ENCODE measurements around the gene GRIPAP1.

Gene GRIPAP1

DNA sequence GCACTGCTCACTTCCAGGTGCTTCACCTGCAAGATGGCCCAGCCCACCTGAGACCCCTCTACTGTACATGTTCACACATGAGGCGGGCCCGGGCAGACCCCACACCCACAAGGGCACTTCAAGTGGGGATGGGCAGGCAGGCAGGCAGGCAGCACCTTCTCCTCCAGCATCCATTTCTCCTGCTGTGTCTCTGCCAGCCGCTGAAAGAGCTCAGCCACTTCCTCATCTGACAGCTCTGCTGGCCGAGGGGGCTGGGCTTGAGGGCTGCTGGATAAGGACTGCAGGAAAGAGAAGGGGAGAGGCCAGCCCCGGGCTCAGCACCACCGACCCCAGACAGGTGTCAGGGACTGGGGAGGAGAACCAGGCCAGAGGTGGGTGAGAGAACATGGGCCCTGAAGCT, 26.0 kb downstream of the GRIPAP1 start:
- no peak for ATAC-seq (ENCODE audit: low read depth)
- Mint-ChIP-seq H3K9me3 (no peaks in the 10 kb centered on the region), H3K4me1 (peaks cover 19% of the 10 kb centered on the region), H3K27me3 (no peaks in the 10 kb centered on the region), H3K36me3 (peaks cover 29% of the 10 kb centered on the region), H3K27ac (no peak overlapping the region), H3K4me3 (no peak overlapping the region)
- no peak for DNase-seq (ENCODE audit: low spot score in 2 of 2)

DNA sequence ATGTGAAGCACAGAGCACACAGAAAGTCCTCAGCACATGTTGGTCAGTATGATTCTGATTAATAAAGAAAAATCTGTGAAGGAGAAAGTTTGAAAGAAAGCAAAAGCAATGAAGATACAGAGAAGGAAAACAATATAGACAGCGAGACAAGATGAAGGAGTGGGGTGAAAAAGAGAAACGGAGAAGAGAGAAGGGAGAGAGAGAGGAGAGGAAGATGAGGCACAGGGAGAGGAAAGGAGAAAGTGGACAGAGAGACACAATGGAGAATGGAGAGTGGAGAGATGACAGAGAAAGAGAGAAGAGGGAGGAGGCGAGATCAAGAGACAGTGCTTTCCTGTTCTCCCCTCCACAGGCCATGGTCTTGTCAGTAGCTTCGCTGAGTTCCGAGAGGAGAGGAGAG, 26.5 kb downstream of the GRIPAP1 start:
- Mint-ChIP-seq H3K4me1 (peaks cover 24% of the 10 kb centered on the region), H3K27ac (no peak overlapping the region), H3K27me3 (no peaks in the 10 kb centered on the region), H3K9me3 (no peaks in the 10 kb centered on the region), H3K4me3 (no peak overlapping the region), H3K36me3 (peaks cover 26% of the 10 kb centered on the region)
- DNase-seq (ENCODE audit: low spot score in 2 of 2) (no peak), ATAC-seq (ENCODE audit: low read depth) (no peak)

DNA sequence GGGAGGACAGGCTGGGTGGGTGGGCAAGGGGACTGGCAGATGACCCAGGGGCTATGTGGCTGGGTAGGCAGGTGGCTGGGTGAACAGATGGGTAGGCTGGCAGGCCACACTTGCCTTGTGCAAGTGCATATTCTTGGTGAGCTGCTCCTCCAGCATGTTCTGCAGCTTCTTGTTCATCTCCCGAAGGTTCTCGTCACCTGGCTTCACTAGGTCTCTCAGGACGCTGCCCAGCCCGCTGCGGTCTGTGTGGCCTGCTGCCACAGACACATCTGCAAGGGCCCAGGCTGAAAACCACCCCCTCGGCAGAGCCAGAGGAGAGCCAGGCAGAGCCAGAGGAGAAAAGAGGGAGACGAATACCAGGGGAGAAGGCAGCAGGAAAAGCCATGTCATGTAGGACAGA, 27.0 kb downstream of the GRIPAP1 start:
- Mint-ChIP-seq H3K4me3 (no peak overlapping the region), H3K4me1 (peaks cover 26% of the 10 kb centered on the region), H3K9me3 (no peaks in the 10 kb centered on the region), H3K27ac (peak overlapping the region; percentile 12), H3K36me3 (peaks cover 22% of the 10 kb centered on the region), H3K27me3 (no peaks in the 10 kb centered on the region)
- ATAC-seq (ENCODE audit: low read depth) (no peak), DNase-seq (ENCODE audit: low spot score in 2 of 2) (no peak)

- DNase-seq (ENCODE audit: low spot score in 2 of 2) (no peak), ATAC-seq (ENCODE audit: low read depth) (no peak)
- Mint-ChIP-seq H3K4me3 (no peak overlapping the region), H3K27me3 (no peaks in the 10 kb centered on the region), H3K9me3 (no peaks in the 10 kb centered on the region), H3K27ac (peak overlapping the region; percentile 12), H3K4me1 (peaks cover 26% of the 10 kb centered on the region), H3K36me3 (peaks cover 22% of the 10 kb centered on the region)
Observed at GRCh38 chrX:48974574-48974973, 27.5 kb downstream of the GRIPAP1 start.

GRCh38 chrX:48974033-48974432, 28.0 kb downstream of the GRIPAP1 start:
- Mint-ChIP-seq H3K9me3 (no peaks in the 10 kb centered on the region), H3K36me3 (peaks cover 22% of the 10 kb centered on the region)

GRCh38 chrX:48972220-48973164, 29.6 kb downstream of the GRIPAP1 start:
- Mint-ChIP-seq H3K9me3 (no peaks in the 10 kb centered on the region), H3K27ac (peak overlapping the region; percentile 25), H3K4me1 (peaks cover 26% of the 10 kb centered on the region), H3K27me3 (no peaks in the 10 kb centered on the region), H3K36me3 (peaks cover 11% of the 10 kb centered on the region), H3K4me3 (peak overlapping the region; percentile 71)
- DNase-seq (ENCODE audit: low spot score in 2 of 2) (no peak), ATAC-seq (ENCODE audit: low read depth) (peak; percentile 58)

More at GRCh38 chrX:48974033-48974432, 28.0 kb downstream of the GRIPAP1 start:
- Mint-ChIP-seq H3K27ac (no peak overlapping the region), H3K4me3 (no peak overlapping the region), H3K4me1 (peaks cover 26% of the 10 kb centered on the region), H3K27me3 (no peaks in the 10 kb centered on the region)
- ATAC-seq (ENCODE audit: low read depth) (no peak), DNase-seq (ENCODE audit: low spot score in 2 of 2) (no peak)

DNA sequence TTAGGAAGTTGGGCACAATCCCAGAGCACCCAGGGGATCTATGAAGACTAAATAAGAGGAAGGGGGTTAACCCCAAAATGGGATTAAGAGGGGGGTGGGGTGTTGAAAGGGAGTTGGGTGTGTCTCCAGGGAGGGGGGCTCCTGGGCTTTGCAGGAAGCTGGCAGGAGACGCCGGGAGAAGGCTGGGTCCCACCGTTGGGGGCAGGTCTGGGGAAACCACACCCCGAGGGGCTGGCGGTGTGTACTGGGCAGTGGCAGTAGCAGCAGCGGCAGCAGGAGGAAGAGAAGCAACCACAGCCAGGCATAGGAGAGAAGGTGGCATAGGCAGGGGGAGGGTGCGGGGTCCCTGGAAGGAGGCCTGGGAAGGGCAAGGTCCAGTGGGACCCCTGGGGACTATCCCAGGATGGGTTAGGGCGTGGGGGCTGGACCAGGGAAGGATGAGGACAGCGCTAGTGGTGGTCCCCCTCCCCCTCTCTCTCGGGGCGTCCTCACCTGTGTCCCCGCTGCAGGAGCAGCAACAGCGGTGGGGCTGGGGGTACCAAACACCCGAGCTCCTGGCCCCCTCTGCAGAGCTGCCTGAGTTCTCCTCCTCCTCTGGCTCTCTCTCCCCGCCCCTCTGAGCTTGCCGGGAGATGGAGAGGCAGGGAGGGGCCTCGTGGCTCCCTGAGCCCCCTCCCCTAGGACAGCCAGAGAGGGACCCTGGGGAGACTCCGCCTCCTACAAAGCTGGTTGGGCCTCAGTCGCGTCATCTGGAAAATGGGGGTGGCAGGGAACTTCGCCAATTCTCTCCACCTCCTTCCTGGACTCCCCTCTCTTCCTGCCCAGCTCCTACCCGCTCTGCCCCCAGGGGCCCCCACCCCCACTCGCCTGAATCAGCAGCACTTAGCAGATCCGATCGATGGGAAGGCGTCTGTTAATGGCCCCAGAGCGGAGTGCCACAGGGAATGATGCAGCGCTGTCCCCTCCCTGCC, 30.5 kb downstream of the GRIPAP1 start, which contains the start of gene KCND1:
Gene KCND1 (minus strand): TSS at position 596 of the 971 bp plus-strand sequence. CDS start 1,573 bp downstream, outside the sequence.
- Mint-ChIP-seq H3K4me1 (peaks cover 26% of the 10 kb centered on the region), H3K36me3 (peaks cover 11% of the 10 kb centered on the region), H3K4me3 (peak within 1 kb of the TSS; percentile 78), H3K27me3 (no peaks in the 10 kb centered on the region), H3K9me3 (no peaks in the 10 kb centered on the region), H3K27ac (peak within 1 kb of the TSS; percentile 51)
- DNase-seq (ENCODE audit: low spot score in 2 of 2) (no peak), ATAC-seq (ENCODE audit: low read depth) (peak; percentile 19)

- H3K36me3 Mint-ChIP-seq = peaks cover under 1% of the 10 kb centered on the region
- no peaks in the 10 kb centered on the region for H3K27me3 Mint-ChIP-seq
- H3K4me3 Mint-ChIP-seq = no peak overlapping the region
- H3K4me1 Mint-ChIP-seq = peaks cover 20% of the 10 kb centered on the region
- DNase-seq (ENCODE audit: low spot score in 2 of 2) (no peak), ATAC-seq (ENCODE audit: low read depth) (no peak)
- H3K9me3 Mint-ChIP-seq = no peaks in the 10 kb centered on the region
- no peak overlapping the region for H3K27ac Mint-ChIP-seq
Observed at GRCh38 chrX:48969471-48969870, 32.6 kb downstream of the GRIPAP1 start.

GRCh38 chrX:48968377-48968776, 33.7 kb downstream of the GRIPAP1 start:
- no peak for ATAC-seq (ENCODE audit: low read depth)
- Mint-ChIP-seq H3K36me3 (no peaks in the 10 kb centered on the region), H3K9me3 (no peaks in the 10 kb centered on the region), H3K27me3 (no peaks in the 10 kb centered on the region), H3K27ac (no peak overlapping the region), H3K4me1 (peaks cover 24% of the 10 kb centered on the region), H3K4me3 (no peak overlapping the region)
- DNase-seq (ENCODE audit: low spot score in 2 of 2) = no peak

DNA sequence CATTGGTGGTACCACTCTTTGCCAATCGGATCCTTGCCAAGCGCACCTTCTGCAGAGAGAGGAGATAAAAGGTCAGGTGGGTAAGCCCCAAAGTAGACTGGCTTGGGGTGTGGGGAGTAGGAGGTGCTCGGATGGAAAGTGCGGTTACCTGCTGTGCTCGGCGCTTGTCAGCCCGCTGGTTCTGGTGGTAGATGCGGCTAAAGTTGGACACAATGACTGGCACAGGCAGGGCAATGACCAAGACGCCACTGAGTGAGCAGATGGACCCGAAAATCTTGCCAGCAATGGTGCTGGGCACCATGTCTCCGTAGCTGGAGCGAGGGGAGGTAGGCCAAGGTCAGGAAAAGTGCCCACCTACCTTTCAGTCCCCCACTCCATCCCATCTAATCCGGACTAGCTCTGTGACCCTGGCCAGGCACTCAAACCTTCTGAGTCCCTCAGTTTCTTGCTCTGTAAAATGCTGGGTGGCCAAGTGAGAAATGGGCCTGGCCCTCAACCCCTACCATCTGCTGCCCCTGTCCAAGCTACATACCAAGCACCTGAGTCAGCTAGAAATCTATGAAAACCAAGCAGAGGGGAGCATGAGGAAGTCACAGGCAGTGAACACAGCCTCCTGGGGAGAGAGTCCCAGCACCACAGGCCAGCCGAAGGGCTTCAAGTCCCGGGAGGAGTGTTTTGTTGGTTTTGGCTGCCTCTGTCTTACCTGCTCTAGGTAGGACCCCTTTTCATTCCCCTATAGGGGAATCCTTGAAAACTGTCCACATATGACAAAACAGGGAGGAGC, 35.1 kb downstream of the GRIPAP1 start:
- DNase-seq (ENCODE audit: low spot score in 2 of 2) = no peak
- H3K36me3 Mint-ChIP-seq = no peaks in the 10 kb centered on the region
- no peak overlapping the region for H3K4me3 Mint-ChIP-seq
- no peaks in the 10 kb centered on the region for H3K9me3 Mint-ChIP-seq
- no peak for ATAC-seq (ENCODE audit: low read depth)
- no peaks in the 10 kb centered on the region for H3K27me3 Mint-ChIP-seq
- H3K4me1 Mint-ChIP-seq = peaks cover 14% of the 10 kb centered on the region
- H3K27ac Mint-ChIP-seq = no peak overlapping the region

DNA sequence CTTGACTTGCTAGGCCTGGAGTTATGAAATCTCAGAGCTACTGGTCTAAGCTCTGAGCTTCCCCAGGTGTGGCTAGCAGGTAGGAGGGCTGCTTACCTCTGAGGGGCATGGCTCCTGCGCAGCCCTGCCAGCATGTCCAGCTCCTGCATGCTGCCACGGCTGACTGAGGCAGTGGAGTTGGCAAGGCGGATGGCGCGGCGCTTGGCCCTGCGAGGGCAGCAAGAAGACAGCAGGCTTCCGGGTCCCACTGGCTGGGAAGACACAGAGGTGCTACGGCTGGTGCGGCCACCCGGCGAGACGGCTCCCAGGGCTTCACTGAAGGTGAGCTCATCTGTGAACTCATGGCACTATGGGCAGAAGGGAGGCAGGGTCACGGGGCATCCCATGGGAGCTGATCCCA, 36.1 kb downstream of the GRIPAP1 start:
- H3K36me3 Mint-ChIP-seq = no peaks in the 10 kb centered on the region
- no peaks in the 10 kb centered on the region for H3K27me3 Mint-ChIP-seq
- DNase-seq (ENCODE audit: low spot score in 2 of 2) (no peak), ATAC-seq (ENCODE audit: low read depth) (no peak)
- H3K4me1 Mint-ChIP-seq = peaks cover 19% of the 10 kb centered on the region
- H3K4me3 Mint-ChIP-seq = no peak overlapping the region
- H3K9me3 Mint-ChIP-seq = no peaks in the 10 kb centered on the region
- H3K27ac Mint-ChIP-seq = no peak overlapping the region

- H3K9me3 Mint-ChIP-seq = no peaks in the 10 kb centered on the region
- DNase-seq (ENCODE audit: low spot score in 2 of 2) (no peak), ATAC-seq (ENCODE audit: low read depth) (no peak)
- peaks cover 28% of the 10 kb centered on the region for H3K4me1 Mint-ChIP-seq
- H3K27ac Mint-ChIP-seq = peak overlapping the region; percentile 71
- H3K27me3 Mint-ChIP-seq = no peaks in the 10 kb centered on the region
- peak overlapping the region; percentile 68 for H3K4me3 Mint-ChIP-seq
- no peaks in the 10 kb centered on the region for H3K36me3 Mint-ChIP-seq
Observed at GRCh38 chrX:48961585-48962091, 40.4 kb downstream of the GRIPAP1 start.

DNA sequence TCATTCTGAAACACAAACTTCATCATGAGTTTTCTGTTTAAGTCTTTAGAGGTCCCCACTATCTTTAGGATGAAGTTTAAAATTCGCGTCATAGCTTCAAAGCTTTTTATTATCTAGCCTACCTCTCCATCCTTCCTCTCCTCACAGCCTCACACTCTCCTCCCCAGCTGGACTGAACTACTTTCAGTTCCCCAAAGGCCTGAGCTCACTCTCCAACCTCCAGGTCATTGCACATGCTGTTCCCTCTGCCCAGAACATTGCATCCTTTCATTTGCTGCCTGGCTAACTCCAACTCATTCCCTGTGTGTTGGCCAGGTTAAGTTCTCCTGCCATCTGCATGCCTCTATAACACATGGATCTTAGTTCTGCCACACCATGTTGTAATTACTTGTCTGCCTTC, 41.8 kb downstream of the GRIPAP1 start:
- Mint-ChIP-seq H3K4me1 (peaks cover 31% of the 10 kb centered on the region), H3K27me3 (no peaks in the 10 kb centered on the region), H3K36me3 (no peaks in the 10 kb centered on the region), H3K27ac (peak overlapping the region; percentile 71), H3K4me3 (peak overlapping the region; percentile 46), H3K9me3 (no peaks in the 10 kb centered on the region)
- ATAC-seq (ENCODE audit: low read depth) (no peak), DNase-seq (ENCODE audit: low spot score in 2 of 2) (no peak)

Data from memory B cell (primary cell).